Spleen (tissue), 7 donors: ENCODE measurements around the gene FIBCD1.

ENCODE experiments used
- POLR2A ChIP-seq, 3 donors: fragments of 450-650 bp; IDR thresholded peaks; one replicate each; pipeline ENCODE4 v1.5.1; 2017; ENCODE audit warnings: antibody characterized with exemption in 3 of 3, mild to moderate bottlenecking in 1 of 3
- POLR2AphosphoS5 ChIP-seq, 3 donors: sonication (generic); formaldehyde crosslinking; IDR thresholded peaks; one replicate each; pipeline ENCODE4 v1.5.1; 2017; ENCODE audit warnings: antibody characterized with exemption in 3 of 3
- TF ChIP-seq, protein P1 (sequence below), 11 experiments: fragments of 200-600 bp in 7 of 11; fragments of 450-650 bp in 4 of 11; sonication (generic) in 4 of 11; IDR thresholded peaks in 8 of 11; conservative IDR thresholded peaks in 3 of 11; 1 replicate in 7 of 11; 2 replicates in 4 of 11; pipeline versions ENCODE4 v1.4.0 to v1.8.0; 2016 to 2021; ENCODE audit warnings: antibody characterized with exemption in 11 of 11, inconsistent platforms in 4 of 11, mild to moderate bottlenecking in 1 of 11
- donor health status: DM: no; HTN: no; CAD: no; lungs with moderate emphysema.
- donor health status: DM: no; HTN: no; CAD: no.
- donor health status: DM: no; HTN: no; CAD: no.

DNA sequence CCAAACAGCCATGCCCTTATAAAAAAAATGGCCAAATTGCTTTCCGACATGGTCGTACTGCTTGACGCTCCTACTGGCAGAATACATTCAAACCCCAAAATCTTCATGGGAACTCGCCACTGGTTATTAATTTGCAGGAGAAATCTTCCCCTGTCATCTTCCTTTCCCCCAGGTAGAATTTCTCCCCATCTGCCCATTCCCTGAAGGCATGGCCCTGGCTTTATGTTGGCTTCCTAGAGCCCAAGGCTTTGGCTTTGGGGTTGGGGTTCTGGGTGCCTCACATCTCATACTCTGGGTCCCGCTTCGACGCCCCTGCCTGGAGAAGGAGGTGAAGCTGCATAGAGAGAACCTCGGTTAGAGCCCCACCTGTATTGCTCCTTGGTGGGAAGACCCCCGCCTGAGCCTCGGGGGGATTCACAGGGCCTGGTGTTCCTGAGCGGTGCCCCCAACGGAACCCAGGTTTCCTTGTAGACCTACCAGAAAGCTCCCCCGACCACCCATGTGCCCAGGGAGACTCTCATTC is 8.6 kb upstream of the FIBCD1 start:
- TF ChIP-seq, protein P1, sequence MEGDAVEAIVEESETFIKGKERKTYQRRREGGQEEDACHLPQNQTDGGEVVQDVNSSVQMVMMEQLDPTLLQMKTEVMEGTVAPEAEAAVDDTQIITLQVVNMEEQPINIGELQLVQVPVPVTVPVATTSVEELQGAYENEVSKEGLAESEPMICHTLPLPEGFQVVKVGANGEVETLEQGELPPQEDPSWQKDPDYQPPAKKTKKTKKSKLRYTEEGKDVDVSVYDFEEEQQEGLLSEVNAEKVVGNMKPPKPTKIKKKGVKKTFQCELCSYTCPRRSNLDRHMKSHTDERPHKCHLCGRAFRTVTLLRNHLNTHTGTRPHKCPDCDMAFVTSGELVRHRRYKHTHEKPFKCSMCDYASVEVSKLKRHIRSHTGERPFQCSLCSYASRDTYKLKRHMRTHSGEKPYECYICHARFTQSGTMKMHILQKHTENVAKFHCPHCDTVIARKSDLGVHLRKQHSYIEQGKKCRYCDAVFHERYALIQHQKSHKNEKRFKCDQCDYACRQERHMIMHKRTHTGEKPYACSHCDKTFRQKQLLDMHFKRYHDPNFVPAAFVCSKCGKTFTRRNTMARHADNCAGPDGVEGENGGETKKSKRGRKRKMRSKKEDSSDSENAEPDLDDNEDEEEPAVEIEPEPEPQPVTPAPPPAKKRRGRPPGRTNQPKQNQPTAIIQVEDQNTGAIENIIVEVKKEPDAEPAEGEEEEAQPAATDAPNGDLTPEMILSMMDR (IDR thresholded peaks at IDR 0.05 in 8 of 11, conservative IDR thresholded peaks at IDR 0.05 in 3 of 11): no peak
- TF ChIP-seq POLR2A (IDR thresholded peaks at IDR 0.05): no peak
- no peak for TF ChIP-seq POLR2AphosphoS5 (IDR thresholded peaks at IDR 0.05)
